ENCODE data around the gene SNX11. TPM values are rescaled to one million over a fixed set of nuclear protein-coding genes. Genes with fewer than 3 reads are reported as not detected.

Gene SNX11
- total RNA-seq, 4 donors from 2014 or later = 10.1 to 19.1 (median 18.4) TPM

DNA sequence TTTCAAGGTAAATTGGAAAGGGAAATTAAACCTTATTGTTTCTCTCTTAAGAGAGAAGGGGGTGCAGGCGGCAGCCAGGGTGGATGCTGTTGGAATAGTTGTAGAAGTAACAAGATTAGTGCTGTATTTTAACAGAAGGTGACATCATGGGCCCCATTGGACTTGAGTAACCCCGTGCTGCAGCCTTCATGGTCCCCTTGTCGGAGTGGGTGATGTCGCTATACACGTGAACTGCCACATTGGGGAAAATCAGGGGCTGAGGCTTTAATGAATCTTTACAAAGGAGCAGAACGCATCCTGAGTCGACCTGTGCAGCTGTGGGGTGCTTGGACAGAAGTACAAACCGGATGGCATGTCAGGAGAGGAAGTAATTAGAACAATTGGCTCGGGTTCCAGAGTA, 3.2 kb downstream of the SNX11 start:
- TF ChIP-seq, protein P1, sequence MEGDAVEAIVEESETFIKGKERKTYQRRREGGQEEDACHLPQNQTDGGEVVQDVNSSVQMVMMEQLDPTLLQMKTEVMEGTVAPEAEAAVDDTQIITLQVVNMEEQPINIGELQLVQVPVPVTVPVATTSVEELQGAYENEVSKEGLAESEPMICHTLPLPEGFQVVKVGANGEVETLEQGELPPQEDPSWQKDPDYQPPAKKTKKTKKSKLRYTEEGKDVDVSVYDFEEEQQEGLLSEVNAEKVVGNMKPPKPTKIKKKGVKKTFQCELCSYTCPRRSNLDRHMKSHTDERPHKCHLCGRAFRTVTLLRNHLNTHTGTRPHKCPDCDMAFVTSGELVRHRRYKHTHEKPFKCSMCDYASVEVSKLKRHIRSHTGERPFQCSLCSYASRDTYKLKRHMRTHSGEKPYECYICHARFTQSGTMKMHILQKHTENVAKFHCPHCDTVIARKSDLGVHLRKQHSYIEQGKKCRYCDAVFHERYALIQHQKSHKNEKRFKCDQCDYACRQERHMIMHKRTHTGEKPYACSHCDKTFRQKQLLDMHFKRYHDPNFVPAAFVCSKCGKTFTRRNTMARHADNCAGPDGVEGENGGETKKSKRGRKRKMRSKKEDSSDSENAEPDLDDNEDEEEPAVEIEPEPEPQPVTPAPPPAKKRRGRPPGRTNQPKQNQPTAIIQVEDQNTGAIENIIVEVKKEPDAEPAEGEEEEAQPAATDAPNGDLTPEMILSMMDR (IDR thresholded peaks at IDR 0.05) = no peak
- no peak for ATAC-seq (ENCODE audit: low FRiP score)

DNA sequence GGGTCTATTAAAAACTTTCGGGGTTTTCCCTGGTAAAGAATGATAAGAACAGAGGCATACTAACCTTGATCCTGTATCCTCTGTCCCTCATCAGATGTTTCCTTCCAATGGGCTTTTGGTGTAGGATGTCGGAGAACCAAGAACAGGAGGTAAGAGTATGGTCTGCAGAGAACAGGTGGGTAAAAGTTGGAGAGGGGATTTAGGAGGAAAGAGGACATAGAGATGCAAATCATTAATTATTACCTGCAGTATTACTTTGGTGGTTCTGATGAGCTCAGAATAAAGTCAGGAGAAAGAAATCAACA, 4.3 kb downstream of the SNX11 start:
- TF ChIP-seq, protein P1 (IDR thresholded peaks at IDR 0.05) = no peak
- DNase-seq (ENCODE audit: low spot score) = no peak
- no peak for ATAC-seq (ENCODE audit: low FRiP score)

More for the DNA sequence above, 3.2 kb downstream of the SNX11 start:
- no peak for DNase-seq (ENCODE audit: low spot score)

DNA sequence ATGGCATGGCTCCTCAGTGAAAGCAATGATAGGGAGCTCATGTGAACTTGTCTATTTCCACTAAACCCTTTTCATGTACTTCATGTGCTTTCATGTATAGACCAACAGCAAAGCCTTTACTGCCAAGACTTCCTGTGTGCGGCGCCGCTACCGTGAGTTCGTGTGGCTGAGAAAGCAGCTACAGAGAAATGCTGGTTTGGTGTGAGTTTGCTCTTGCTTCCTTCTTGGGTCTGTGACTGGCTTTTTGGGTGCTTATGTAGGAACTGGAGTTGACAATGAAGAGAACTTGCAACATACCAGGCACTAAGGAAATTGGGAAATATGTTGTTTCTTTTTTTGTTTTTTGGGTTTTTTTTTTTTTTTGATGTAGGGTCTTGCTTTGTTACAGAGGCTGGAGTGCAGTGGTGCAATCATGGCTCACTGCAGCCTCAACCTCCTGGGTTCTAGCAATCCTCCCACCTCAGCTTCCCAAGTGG, 5.7 kb downstream of the SNX11 start:
- DNase-seq (ENCODE audit: low spot score) = no peak
- ATAC-seq (ENCODE audit: low FRiP score) = no peak
- TF ChIP-seq, protein P1 (IDR thresholded peaks at IDR 0.05) = no peak

DNA sequence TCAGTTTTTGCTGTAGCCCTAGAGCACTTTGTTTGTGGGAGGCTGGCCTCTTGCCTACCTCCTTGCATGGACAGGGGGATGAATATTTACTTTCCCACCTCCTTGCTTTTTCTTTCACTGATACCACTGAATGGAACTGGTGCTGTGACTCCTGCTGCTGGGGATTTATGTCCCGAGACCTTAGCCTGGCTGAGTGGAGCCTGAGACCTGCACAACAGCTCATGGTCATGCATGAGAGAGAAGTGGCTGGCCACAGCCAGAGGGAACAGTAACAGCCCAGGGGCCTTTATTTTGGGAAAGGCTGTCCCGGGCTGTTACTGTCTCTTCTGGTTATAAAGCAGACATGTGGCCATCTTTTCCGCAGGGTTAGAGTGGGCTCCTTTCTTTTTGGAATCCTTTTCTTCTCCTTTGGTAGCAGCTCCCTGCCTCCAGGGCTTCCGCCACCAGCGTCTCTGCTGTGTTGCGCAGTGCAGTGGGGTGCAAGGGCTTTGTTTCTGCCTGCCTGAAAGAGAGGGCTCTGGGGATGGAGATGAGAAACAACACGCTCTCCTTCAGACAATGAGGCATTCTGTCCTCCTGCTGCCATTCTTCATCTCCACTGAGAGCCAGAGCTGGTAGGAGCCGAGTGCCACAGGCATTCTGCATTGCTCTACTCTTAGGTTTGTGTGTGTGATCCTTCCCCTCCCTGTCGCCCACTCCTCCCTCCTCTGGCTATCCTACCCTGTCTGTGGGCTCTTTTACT, 14.5 kb downstream of the SNX11 start:
- ATAC-seq (ENCODE audit: low FRiP score) = no peak
- no peak for DNase-seq (ENCODE audit: low spot score)
- TF ChIP-seq, protein P1 (IDR thresholded peaks at IDR 0.05) = no peak

DNA sequence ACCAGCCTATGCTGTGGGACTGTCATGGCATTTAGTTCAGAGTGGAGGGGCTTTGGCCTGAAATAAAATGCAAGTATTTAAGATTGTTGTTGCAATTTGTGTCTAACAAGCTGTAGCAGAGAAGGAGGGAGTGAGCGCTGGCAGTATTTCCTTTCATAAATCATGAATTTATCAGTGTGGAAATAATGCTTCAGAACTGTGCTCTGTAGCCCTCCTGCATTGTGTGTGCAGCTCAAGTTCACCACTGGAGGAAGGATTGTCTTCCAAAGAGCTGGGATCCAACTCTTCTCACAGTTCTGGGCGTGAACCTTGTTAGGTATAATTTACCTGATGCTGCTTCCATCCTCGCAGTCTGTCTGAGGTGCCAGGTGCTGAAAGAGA, 15.1 kb downstream of the SNX11 start:
- ATAC-seq (ENCODE audit: low FRiP score) (no peak), DNase-seq (ENCODE audit: low spot score) (no peak)
- TF ChIP-seq, protein P1 (IDR thresholded peaks at IDR 0.05) = no peak

DNA sequence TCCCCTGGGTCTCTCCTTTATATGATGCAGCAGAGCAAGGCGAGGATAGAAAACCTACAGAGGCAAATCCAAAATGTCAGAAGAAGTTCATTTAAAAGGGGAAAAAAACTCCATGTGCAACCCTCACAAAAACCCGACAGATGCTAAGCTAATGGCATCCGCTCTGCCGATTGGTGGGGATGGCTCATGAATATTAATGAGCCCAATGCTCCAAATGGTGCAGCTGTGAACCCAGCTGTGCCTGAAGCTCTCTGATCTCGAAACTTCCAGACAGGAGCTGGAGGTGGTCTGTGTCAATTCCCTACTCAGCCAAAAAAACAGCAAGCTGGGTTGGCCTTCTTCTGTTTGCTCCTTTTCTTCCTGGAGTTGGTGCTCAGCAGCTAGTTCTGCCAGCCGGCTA, 15.5 kb downstream of the SNX11 start:
- ATAC-seq (ENCODE audit: low FRiP score) = no peak
- TF ChIP-seq, protein P1 (IDR thresholded peaks at IDR 0.05) = no peak
- DNase-seq (ENCODE audit: low spot score) = no peak

DNA sequence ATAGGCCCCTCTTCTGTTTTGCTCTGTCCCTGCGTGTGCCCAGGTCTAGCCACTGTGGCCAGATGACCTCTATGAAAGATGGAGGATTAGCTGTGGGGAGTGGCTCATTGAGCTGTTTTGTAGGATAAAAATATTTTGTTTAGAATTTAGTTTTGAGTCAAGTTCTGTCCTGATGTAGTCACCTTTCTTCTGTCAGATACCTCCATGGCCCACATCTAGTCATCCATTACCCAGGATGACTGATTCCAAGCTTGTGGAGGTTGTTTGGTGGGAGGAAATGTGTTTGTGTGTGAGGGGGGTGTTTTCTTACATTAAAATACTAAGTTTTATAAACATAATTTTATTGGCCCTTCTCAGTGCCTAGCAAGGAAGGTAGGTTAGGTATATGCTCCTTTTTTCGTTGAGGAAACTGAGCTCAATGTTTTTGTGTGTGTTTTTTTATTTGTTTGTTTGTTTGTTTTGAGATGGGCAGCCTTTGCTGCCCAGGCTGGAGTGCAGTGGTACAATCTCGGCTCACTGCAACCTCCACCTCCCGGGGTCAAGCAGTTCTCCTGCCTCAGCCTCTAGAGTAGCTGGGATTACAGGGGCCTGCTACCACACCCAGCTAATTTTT, 16.3 kb downstream of the SNX11 start:
- TF ChIP-seq, protein P1 (IDR thresholded peaks at IDR 0.05) = no peak
- no peak for ATAC-seq (ENCODE audit: low FRiP score)
- no peak for DNase-seq (ENCODE audit: low spot score)
